RWPE2 (cell line): ENCODE results near the gene AHCYL1.

Experiments
- ATAC-seq: fragments of 200-7000 bp; cut with Tn5 transposase; 3 replicates; pipeline ENCODE4 v1.9.1; 2021; ENCODE audit warnings: low read depth
- DNase-seq: peaks from one replicate; pipeline ENCODE4 v3.0.0-alpha.2; 2020; ENCODE audit warnings: low spot score
- H3K27ac ChIP-seq: fragments of 450-650 bp; 2 replicates; pipeline ENCODE4 v1.5.1; 2017; ENCODE audit warnings: mild to moderate bottlenecking; ENCODE audit not compliant: poor library complexity, severe bottlenecking
- H3K27me3 ChIP-seq: fragments of 250-450 bp; sonication (Bioruptor Pico); 2 replicates; pipeline ENCODE4 v1.5.1; 2021; ENCODE audit warnings: mild to moderate bottlenecking, moderate library complexity; ENCODE audit not compliant: insufficient read depth, poor library complexity, severe bottlenecking
- H3K36me3 ChIP-seq: fragments of 250-450 bp; sonication (Bioruptor Pico); 2 replicates; pipeline ENCODE4 v1.5.1; 2020; ENCODE audit warnings: low read depth, mild to moderate bottlenecking, moderate library complexity
- H3K4me1 ChIP-seq: fragments of 250-450 bp; sonication (Bioruptor Pico); 2 replicates; pipeline ENCODE4 v1.5.1; 2021; ENCODE audit warnings: mild to moderate bottlenecking, moderate library complexity; ENCODE audit not compliant: insufficient read depth, poor library complexity, severe bottlenecking
- H3K4me3 ChIP-seq: fragments of 250-450 bp; sonication (Bioruptor Pico); 2 replicates; pipeline ENCODE4 v1.5.1; 2021; ENCODE audit warnings: mild to moderate bottlenecking, moderate library complexity; ENCODE audit not compliant: severe bottlenecking
- H3K9me3 ChIP-seq: fragments of 250-450 bp; sonication (Bioruptor Pico); 2 replicates; pipeline ENCODE4 v1.5.1; 2021; ENCODE audit warnings: mild to moderate bottlenecking, moderate library complexity; ENCODE audit not compliant: severe bottlenecking
- CTCF ChIP-seq: fragments of 450-650 bp; IDR thresholded peaks from one replicate; pipeline ENCODE4 v1.5.1; 2017; ENCODE audit warnings: mild to moderate bottlenecking, moderate library complexity; ENCODE audit not compliant: poor library complexity, severe bottlenecking

The AHCYL1 gene

GRCh38 chr1:110006516-110006915 lies 22.0 kb downstream of the AHCYL1 start:
- no peak for ATAC-seq
- H3K4me3 ChIP-seq, result no peak overlapping the region
- H3K27ac ChIP-seq, result no peak overlapping the region
- H3K9me3 ChIP-seq, result no peaks in the 10 kb centered on the region
- DNase-seq, result no peak
- TF ChIP-seq CTCF, result no peak
- H3K36me3 ChIP-seq, result peaks cover 31% of the 10 kb centered on the region
- H3K4me1 ChIP-seq, result peaks cover 37% of the 10 kb centered on the region
- no peaks in the 10 kb centered on the region for H3K27me3 ChIP-seq

- H3K9me3 ChIP-seq, result no peaks in the 10 kb centered on the region
- peaks cover 32% of the 10 kb centered on the region for H3K4me1 ChIP-seq
- TF ChIP-seq CTCF, result no peak
- no peaks in the 10 kb centered on the region for H3K27me3 ChIP-seq
- H3K36me3 ChIP-seq, result peaks cover 38% of the 10 kb centered on the region
- ATAC-seq, result no peak
- H3K4me3 ChIP-seq, result no peak overlapping the region
- DNase-seq, result no peak
- no peak overlapping the region for H3K27ac ChIP-seq
These were observed 22.7 kb downstream of the AHCYL1 start for GRCh38 chr1:110007046-110007830.

DNA sequence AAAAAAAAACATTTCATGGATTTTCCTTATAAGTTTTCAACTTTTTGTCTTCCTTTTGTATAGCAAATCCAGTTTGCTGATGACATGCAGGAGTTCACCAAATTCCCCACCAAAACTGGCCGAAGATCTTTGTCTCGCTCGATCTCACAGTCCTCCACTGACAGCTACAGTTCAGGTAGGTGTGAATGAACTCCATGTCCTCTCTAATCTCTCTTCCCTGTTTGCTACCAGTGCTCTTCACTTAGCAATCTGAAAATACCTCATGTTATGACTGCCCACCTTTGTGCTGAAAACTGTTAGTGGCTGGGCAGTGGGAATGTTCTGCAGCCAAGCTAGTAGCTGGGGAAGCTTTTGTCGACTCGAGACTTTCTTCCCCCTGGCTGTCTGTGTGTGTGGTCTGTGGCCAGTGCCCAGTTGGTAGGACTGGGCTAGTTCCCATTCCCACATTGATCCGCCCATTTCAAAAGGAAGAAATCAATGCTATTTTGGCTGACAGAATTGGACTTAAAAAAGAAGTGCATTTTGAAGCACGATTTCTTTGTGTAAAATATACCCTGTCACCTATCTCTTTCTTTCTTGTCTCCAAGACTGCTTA lies 24.5 kb downstream of the AHCYL1 start:
- DNase-seq (no peak), ATAC-seq (no peak)
- peaks cover 18% of the 10 kb centered on the region for H3K4me1 ChIP-seq
- H3K4me3 ChIP-seq, result no peak overlapping the region
- no peaks in the 10 kb centered on the region for H3K9me3 ChIP-seq
- TF ChIP-seq CTCF, result no peak
- no peak overlapping the region for H3K27ac ChIP-seq
- H3K27me3 ChIP-seq, result no peaks in the 10 kb centered on the region
- H3K36me3 ChIP-seq, result peaks cover 53% of the 10 kb centered on the region

DNA sequence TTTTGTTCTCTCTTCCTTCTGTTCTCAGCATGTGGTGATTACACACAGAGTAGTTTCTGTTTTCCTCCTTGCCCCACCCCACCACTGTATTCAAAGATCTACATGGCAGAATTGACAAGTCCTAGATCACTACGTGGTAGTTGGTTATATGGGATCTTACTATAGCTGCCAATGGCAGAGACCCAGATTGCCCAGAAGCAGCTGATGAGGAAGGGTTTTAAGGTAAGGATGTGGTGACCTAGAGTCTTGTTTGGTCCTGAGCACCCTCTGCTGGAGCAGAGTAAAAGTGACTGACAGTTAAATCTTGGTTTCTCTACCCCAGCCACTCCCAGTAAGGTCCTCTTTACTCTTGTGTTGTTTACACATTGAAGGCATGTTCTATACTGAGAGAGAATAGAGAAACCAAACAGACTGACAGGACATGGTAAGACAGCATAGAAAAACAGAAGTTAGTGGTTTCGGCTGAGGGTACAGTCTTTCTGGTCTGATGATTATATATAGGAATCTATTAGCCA lies 27.0 kb downstream of the AHCYL1 start:
- ATAC-seq (peak; percentile 92), DNase-seq (no peak)
- peak; percentile 77 for TF ChIP-seq CTCF
- no peak overlapping the region for H3K4me3 ChIP-seq
- no peaks in the 10 kb centered on the region for H3K9me3 ChIP-seq
- H3K4me1 ChIP-seq, result no peaks in the 10 kb centered on the region
- no peak overlapping the region for H3K27ac ChIP-seq
- H3K36me3 ChIP-seq, result peaks cover 78% of the 10 kb centered on the region
- H3K27me3 ChIP-seq, result no peaks in the 10 kb centered on the region
